Measurements from ENCODE around the gene ITPKB.

ITPKB gene

GRCh38 chr1:226661271-226661670 lies 77.8 kb downstream of the ITPKB start:
- Histone ChIP-seq H3K9me3 (replicated peaks in 1 of 2; ENCODE audit: control insufficient read depth in 2 of 2, insufficient read depth in 1 of 2, low read depth in 1 of 2, low read length in 2 of 2) (no peaks in the 10 kb centered on the region), H3K23ac (ENCODE audit: low read depth, low read length, poor library complexity) (no peak overlapping the region), H3K18ac (ENCODE audit: low read length) (peak overlapping the region; percentile 76), H4K91ac (ENCODE audit: low read depth, low read length, poor library complexity) (peak overlapping the region; percentile 47), H3K14ac (ENCODE audit: low read length) (no peak overlapping the region), H2BK12ac (ENCODE audit: low read length) (no peak overlapping the region), H3K27me3 (ENCODE audit: control insufficient read depth in 3 of 3, insufficient read depth in 3 of 3, low read depth in 1 of 3, low read length in 3 of 3) (no peaks in the 10 kb centered on the region), H3K4me3 (ENCODE audit: low read length in 2 of 2) (no peak overlapping the region), H2BK120ac (ENCODE audit: low read depth, low read length) (no peak overlapping the region), H2AK5ac (ENCODE audit: low read depth, low read length) (no peak overlapping the region), H3K27ac (replicated peaks; ENCODE audit: low read length) (no peak overlapping the region), H3K36me3 (replicated peaks in 1 of 2; ENCODE audit: control insufficient read depth in 2 of 2, insufficient read depth in 2 of 2, low read length in 2 of 2) (no peaks in the 10 kb centered on the region), H3K4ac (ENCODE audit: low read length) (no peak overlapping the region), H2BK5ac (ENCODE audit: low read length) (no peak overlapping the region), H4K8ac (ENCODE audit: low read depth, low read length) (no peak overlapping the region), H3K4me2 (ENCODE audit: insufficient read depth, low read length, poor library complexity, severe bottlenecking) (no peak overlapping the region), H3K9ac (ENCODE audit: low read depth, low read length, poor library complexity) (no peak overlapping the region), H2AFZ (ENCODE audit: low read length) (no peak overlapping the region), H3K79me1 (ENCODE audit: low read depth, low read length) (no peaks in the 10 kb centered on the region), H3K4me1 (ENCODE audit: control insufficient read depth in 2 of 2, insufficient read depth in 1 of 2, low read depth in 1 of 2, low read length in 2 of 2) (peaks cover 45 to 49% of the 10 kb centered on the region in 2 donors), H2BK15ac (ENCODE audit: low read length) (no peak overlapping the region)
- WGBS, 2 donors (ENCODE audit: extremely low coverage in 2 of 2, insufficient read length in 2 of 2, insufficient replicate concordance in 1 of 2), result no CpG with 5 or more reads among the region's 2 CpGs
- no peak for DNase-seq (ENCODE audit: low spot score)

GRCh38 chr1:226660410-226661182 lies 78.5 kb downstream of the ITPKB start:
- no peak overlapping the region for H2AFZ ChIP-seq (ENCODE audit: low read length)
- H2AK5ac ChIP-seq (ENCODE audit: low read depth, low read length), result no peak overlapping the region
- peak overlapping the region; percentile 81 for H3K18ac ChIP-seq (ENCODE audit: low read length)
- H3K9me3 ChIP-seq (replicated peaks in 1 of 2; ENCODE audit: control insufficient read depth in 2 of 2, insufficient read depth in 1 of 2, low read depth in 1 of 2, low read length in 2 of 2), result no peaks in the 10 kb centered on the region
- H3K23ac ChIP-seq (ENCODE audit: low read depth, low read length, poor library complexity), result no peak overlapping the region
- peaks cover 51 to 54% of the 10 kb centered on the region in 2 donors for H3K4me1 ChIP-seq (ENCODE audit: control insufficient read depth in 2 of 2, insufficient read depth in 1 of 2, low read depth in 1 of 2, low read length in 2 of 2)
- no peak overlapping the region for H2BK120ac ChIP-seq (ENCODE audit: low read depth, low read length)
- no peak overlapping the region for H4K8ac ChIP-seq (ENCODE audit: low read depth, low read length)
- H3K36me3 ChIP-seq (replicated peaks in 1 of 2; ENCODE audit: control insufficient read depth in 2 of 2, insufficient read depth in 2 of 2, low read length in 2 of 2), result no peaks in the 10 kb centered on the region
- no peak overlapping the region for H2BK15ac ChIP-seq (ENCODE audit: low read length)
- no peak overlapping the region for H3K4ac ChIP-seq (ENCODE audit: low read length)
- no peak overlapping the region for H3K4me2 ChIP-seq (ENCODE audit: insufficient read depth, low read length, poor library complexity, severe bottlenecking)
- H3K4me3 ChIP-seq (ENCODE audit: low read length in 2 of 2), result no peak overlapping the region
- no peaks in the 10 kb centered on the region for H3K79me1 ChIP-seq (ENCODE audit: low read depth, low read length)
- H3K27me3 ChIP-seq (ENCODE audit: control insufficient read depth in 3 of 3, insufficient read depth in 3 of 3, low read depth in 1 of 3, low read length in 3 of 3), result no peaks in the 10 kb centered on the region
- H3K14ac ChIP-seq (ENCODE audit: low read length), result no peak overlapping the region
- H2BK12ac ChIP-seq (ENCODE audit: low read length), result no peak overlapping the region
- H4K91ac ChIP-seq (ENCODE audit: low read depth, low read length, poor library complexity), result no peak overlapping the region
- no peak overlapping the region for H3K27ac ChIP-seq (replicated peaks; ENCODE audit: low read length)
- no peak for DNase-seq (ENCODE audit: low spot score)
- no CpG with 5 or more reads among the region's 17 CpGs for WGBS, 2 donors (ENCODE audit: extremely low coverage in 2 of 2, insufficient read length in 2 of 2, insufficient replicate concordance in 1 of 2)
- H3K9ac ChIP-seq (ENCODE audit: low read depth, low read length, poor library complexity), result no peak overlapping the region
- H2BK5ac ChIP-seq (ENCODE audit: low read length), result no peak overlapping the region

GRCh38 chr1:226659641-226660040 lies 79.4 kb downstream of the ITPKB start:
- no peak overlapping the region for H3K9ac ChIP-seq (ENCODE audit: low read depth, low read length, poor library complexity)
- no peaks in the 10 kb centered on the region for H3K36me3 ChIP-seq (replicated peaks in 1 of 2; ENCODE audit: control insufficient read depth in 2 of 2, insufficient read depth in 2 of 2, low read length in 2 of 2)
- peak overlapping the region; percentile 21 for H2BK5ac ChIP-seq (ENCODE audit: low read length)
- H3K14ac ChIP-seq (ENCODE audit: low read length), result no peak overlapping the region
- peak overlapping the region; percentile 90 for H2BK15ac ChIP-seq (ENCODE audit: low read length)
- H2AFZ ChIP-seq (ENCODE audit: low read length), result no peak overlapping the region
- no peak overlapping the region for H3K4ac ChIP-seq (ENCODE audit: low read length)
- H3K4me3 ChIP-seq (ENCODE audit: low read length in 2 of 2), result no peak overlapping the region
- no peak overlapping the region for H3K27ac ChIP-seq (replicated peaks; ENCODE audit: low read length)
- no CpG with 5 or more reads among the region's 5 CpGs for WGBS, 2 donors (ENCODE audit: extremely low coverage in 2 of 2, insufficient read length in 2 of 2, insufficient replicate concordance in 1 of 2)
- no peak for DNase-seq (ENCODE audit: low spot score)
- H2BK120ac ChIP-seq (ENCODE audit: low read depth, low read length), result no peak overlapping the region
- H3K4me1 ChIP-seq (ENCODE audit: control insufficient read depth in 2 of 2, insufficient read depth in 1 of 2, low read depth in 1 of 2, low read length in 2 of 2), result peaks cover 60% of the 10 kb centered on the region in 2 donors
- H3K79me1 ChIP-seq (ENCODE audit: low read depth, low read length), result no peaks in the 10 kb centered on the region
- H4K8ac ChIP-seq (ENCODE audit: low read depth, low read length), result no peak overlapping the region
- peak overlapping the region; percentile 93 for H2AK5ac ChIP-seq (ENCODE audit: low read depth, low read length)
- peak overlapping the region; percentile 53 for H3K18ac ChIP-seq (ENCODE audit: low read length)
- no peaks in the 10 kb centered on the region for H3K9me3 ChIP-seq (replicated peaks in 1 of 2; ENCODE audit: control insufficient read depth in 2 of 2, insufficient read depth in 1 of 2, low read depth in 1 of 2, low read length in 2 of 2)
- H4K91ac ChIP-seq (ENCODE audit: low read depth, low read length, poor library complexity), result no peak overlapping the region
- no peak overlapping the region for H3K23ac ChIP-seq (ENCODE audit: low read depth, low read length, poor library complexity)
- no peaks in the 10 kb centered on the region for H3K27me3 ChIP-seq (ENCODE audit: control insufficient read depth in 3 of 3, insufficient read depth in 3 of 3, low read depth in 1 of 3, low read length in 3 of 3)
- no peak overlapping the region for H3K4me2 ChIP-seq (ENCODE audit: insufficient read depth, low read length, poor library complexity, severe bottlenecking)
- no peak overlapping the region for H2BK12ac ChIP-seq (ENCODE audit: low read length)

GRCh38 chr1:226659136-226659535 lies 79.9 kb downstream of the ITPKB start:
- no peaks in the 10 kb centered on the region for H3K9me3 ChIP-seq (replicated peaks in 1 of 2; ENCODE audit: control insufficient read depth in 2 of 2, insufficient read depth in 1 of 2, low read depth in 1 of 2, low read length in 2 of 2)
- H3K4me1 ChIP-seq (ENCODE audit: control insufficient read depth in 2 of 2, insufficient read depth in 1 of 2, low read depth in 1 of 2, low read length in 2 of 2), result peaks cover 63 to 65% of the 10 kb centered on the region in 2 donors
- no peaks in the 10 kb centered on the region for H3K27me3 ChIP-seq (ENCODE audit: control insufficient read depth in 3 of 3, insufficient read depth in 3 of 3, low read depth in 1 of 3, low read length in 3 of 3)
- H3K27ac ChIP-seq (replicated peaks; ENCODE audit: low read length), result no peak overlapping the region
- H3K9ac ChIP-seq (ENCODE audit: low read depth, low read length, poor library complexity), result no peak overlapping the region
- H2AFZ ChIP-seq (ENCODE audit: low read length), result no peak overlapping the region
- H3K4me2 ChIP-seq (ENCODE audit: insufficient read depth, low read length, poor library complexity, severe bottlenecking), result no peak overlapping the region
- peak overlapping the region; percentile 93 for H2AK5ac ChIP-seq (ENCODE audit: low read depth, low read length)
- peak overlapping the region; percentile 32 for H4K91ac ChIP-seq (ENCODE audit: low read depth, low read length, poor library complexity)
- H2BK120ac ChIP-seq (ENCODE audit: low read depth, low read length), result peak overlapping the region; percentile 76
- no peak overlapping the region for H3K14ac ChIP-seq (ENCODE audit: low read length)
- no CpG with 5 or more reads among the region's 5 CpGs for WGBS, 2 donors (ENCODE audit: extremely low coverage in 2 of 2, insufficient read length in 2 of 2, insufficient replicate concordance in 1 of 2)
- no peak for DNase-seq (ENCODE audit: low spot score)
- H3K79me1 ChIP-seq (ENCODE audit: low read depth, low read length), result no peaks in the 10 kb centered on the region
- no peak overlapping the region for H4K8ac ChIP-seq (ENCODE audit: low read depth, low read length)
- no peak overlapping the region for H3K23ac ChIP-seq (ENCODE audit: low read depth, low read length, poor library complexity)
- peak overlapping the region; percentile 15 for H3K4ac ChIP-seq (ENCODE audit: low read length)
- H2BK15ac ChIP-seq (ENCODE audit: low read length), result peak overlapping the region; percentile 90
- no peak overlapping the region for H3K4me3 ChIP-seq (ENCODE audit: low read length in 2 of 2)
- peak overlapping the region; percentile 21 for H2BK5ac ChIP-seq (ENCODE audit: low read length)
- H2BK12ac ChIP-seq (ENCODE audit: low read length), result peak overlapping the region; percentile 25
- peak overlapping the region; percentile 90 for H3K18ac ChIP-seq (ENCODE audit: low read length)
- H3K36me3 ChIP-seq (replicated peaks in 1 of 2; ENCODE audit: control insufficient read depth in 2 of 2, insufficient read depth in 2 of 2, low read length in 2 of 2), result no peaks in the 10 kb centered on the region
